SH-SY5Y (cell line): ENCODE results near the gene DCAF10.

ENCODE experiments used
- GATA2 ChIP-seq: IDR thresholded peaks from 2 replicates; pipeline ENCODE4 v1.6.1; 2011; ENCODE audit warnings: mild to moderate bottlenecking, low read depth, low read length
- GATA3 ChIP-seq: IDR thresholded peaks from 2 replicates; pipeline ENCODE4 v1.6.1; 2011; ENCODE audit warnings: low read depth, mild to moderate bottlenecking, low read length, moderate library complexity

DNA sequence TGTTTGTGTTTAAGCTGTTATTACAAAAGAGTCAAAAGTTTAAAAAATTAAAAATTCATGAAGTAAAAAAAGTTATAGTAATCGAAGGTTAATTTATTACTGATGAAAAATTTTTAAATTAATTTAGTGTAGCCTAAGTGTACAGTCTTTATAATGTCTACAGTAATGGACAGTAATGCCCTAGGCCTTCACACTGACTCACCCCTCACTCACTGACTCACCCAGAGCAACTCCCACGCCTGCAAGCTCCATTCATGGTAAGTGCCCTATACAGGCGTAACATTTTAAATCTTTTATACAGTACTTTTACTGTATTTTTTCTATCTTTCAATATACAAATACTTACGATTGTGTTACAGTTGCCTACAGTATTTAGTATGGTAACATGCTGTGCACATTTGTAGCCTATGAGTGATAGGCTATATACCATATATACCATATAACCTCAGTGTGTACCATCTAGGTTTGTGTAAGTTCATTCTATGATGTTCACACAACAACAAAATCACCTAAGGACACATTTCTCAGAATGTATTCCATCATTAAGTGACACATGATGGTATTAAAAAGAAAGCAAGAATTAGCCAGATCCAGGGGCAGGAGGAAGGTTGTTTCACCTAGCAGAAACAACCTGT lies 40.1 kb downstream of the DCAF10 start:
- TF ChIP-seq GATA2, result no peak
- TF ChIP-seq GATA3, result no peak
